ENCODE data around the gene CNOT2.

DNA sequence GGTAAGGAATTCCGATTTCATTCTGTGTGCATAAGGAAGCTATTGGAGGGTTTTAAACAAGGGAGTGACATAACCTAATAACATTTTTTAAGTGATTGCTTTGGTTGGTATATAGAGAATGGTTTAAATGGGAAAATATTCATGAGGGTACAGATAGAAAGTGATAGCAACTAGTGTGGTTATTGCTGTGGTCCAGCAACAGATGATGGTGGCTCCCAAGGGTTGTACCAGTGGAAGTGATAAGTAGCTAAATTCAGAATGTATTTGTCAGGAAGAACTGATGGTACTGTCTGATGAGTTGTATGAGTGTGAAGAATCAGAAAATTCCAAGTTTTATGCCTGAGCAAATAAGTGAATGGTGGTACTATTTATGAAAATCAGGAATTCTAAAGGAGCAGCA, 2.6 kb upstream of the CNOT2 start:
- no peak for TF ChIP-seq CTCF (IDR thresholded peaks at IDR 0.05; ENCODE audit: insufficient read depth, low read depth, low read length)
- no peak for TF ChIP-seq EZH2 (IDR thresholded peaks at IDR 0.05; ENCODE audit: insufficient read depth, low read length)

Data from astrocyte (in vitro differentiated cells and primary cell).